CD4-positive, alpha-beta T cell treated with Interleukin-6 for 4 hours (primary cell): Measurements from ENCODE around the gene HLA-A.
A peak's percentile ranks its signal among the peaks of the same experiment; 100 is the strongest.

ENCODE experiments used
- DNase-seq: peaks from one replicate; pipeline ENCODE4 v3.0.0-alpha.2; 2020; ENCODE audit warnings: mixed read lengths

Gene HLA-A

GRCh38 chr6:29935273-29935955 is 6.9 kb upstream of the HLA-A start:
- no peak for DNase-seq

DNA sequence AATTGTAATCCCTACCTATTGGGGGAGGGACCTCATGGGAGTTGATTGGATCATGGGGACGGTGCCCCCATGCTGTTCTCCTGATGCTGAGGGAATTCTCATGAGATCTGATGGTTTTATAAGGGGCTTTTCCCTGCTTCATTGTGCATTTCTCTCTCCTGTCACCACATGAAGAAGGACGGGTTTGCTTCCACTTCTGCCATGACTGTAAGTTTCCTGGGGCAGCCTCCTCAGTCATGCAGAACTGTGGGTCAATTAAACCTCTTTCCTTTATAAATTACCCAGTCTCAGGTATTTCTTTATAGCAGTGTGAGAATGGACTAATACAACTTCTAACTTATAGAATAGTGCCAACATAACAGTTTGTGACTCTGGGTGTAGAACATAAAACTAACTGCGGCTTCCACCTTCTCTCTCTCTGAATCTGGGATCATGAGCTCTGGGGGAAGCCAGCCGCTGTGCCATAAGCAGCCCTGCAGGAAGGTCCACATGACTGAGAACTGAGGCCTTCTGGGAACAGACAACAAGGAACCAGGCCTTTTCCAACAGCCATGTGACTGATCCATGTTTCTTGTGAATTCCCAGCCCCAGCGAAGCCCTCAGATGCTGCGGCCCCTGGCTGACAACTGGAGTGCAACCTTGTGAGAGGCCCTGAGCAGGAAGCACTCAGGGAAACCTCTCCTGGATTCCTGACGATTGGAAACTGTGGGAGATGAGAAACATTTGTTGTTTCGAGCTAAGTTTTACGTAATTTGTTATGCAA is 3.4 kb upstream of the HLA-A start:
- DNase-seq: no peak

- no peak for DNase-seq
These were observed 1.3 kb upstream of the HLA-A start for GRCh38 chr6:29941016-29941415.

DNA sequence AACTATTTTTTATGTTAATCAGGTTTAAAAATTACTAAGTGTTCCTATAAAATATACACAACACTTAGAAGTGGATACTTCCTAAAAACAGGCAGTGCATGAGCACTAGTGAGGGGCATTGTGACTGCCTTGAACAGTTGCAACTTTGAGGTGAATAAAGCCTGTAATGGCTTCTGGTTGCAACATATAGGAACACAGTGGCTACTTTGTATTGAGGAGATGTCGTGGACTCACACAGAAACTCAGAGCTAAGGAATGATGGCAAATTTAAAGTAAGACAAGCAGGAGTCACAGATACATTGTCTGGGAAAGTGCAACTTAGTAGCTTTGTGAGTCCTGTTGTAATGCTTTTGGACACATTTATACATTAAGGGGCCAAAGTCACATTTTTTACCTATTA is 861 bp upstream of the HLA-A start:
- no peak for DNase-seq

DNA sequence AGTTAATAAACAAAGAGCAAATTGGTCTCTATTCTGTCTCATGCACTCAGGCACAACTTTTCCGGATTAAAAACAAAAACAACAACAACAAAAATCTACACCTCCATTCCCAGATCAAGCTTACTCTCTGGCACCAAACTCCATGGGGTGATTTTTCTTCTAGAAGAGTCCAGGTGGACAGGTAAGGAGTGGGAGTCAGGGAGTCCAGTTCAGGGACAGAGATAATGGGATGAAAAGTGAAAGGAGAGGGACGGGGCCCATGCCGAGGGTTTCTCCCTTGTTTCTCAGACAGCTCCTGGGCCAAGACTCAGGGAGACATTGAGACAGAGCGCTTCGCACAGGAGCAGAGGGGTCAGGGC is 437 bp upstream of the HLA-A start:
- no peak for DNase-seq

GRCh38 chr6:29943053-29943966 is 978 bp downstream of the HLA-A start:
- DNase-seq: peak; percentile 44

DNA sequence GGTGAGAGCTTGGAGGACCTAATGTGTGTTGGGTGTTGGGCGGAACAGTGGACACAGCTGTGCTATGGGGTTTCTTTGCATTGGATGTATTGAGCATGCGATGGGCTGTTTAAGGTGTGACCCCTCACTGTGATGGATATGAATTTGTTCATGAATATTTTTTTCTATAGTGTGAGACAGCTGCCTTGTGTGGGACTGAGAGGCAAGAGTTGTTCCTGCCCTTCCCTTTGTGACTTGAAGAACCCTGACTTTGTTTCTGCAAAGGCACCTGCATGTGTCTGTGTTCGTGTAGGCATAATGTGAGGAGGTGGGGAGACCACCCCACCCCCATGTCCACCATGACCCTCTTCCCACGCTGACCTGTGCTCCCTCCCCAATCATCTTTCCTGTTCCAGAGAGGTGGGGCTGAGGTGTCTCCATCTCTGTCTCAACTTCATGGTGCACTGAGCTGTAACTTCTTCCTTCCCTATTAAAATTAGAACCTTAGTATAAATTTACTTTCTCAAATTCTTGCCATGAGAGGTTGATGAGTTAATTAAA is 3.0 kb downstream of the HLA-A start:
- DNase-seq: no peak

GRCh38 chr6:29946223-29947076 is 4.1 kb downstream of the HLA-A start:
- no peak for DNase-seq

GRCh38 chr6:29947077-29947980 is 5.0 kb downstream of the HLA-A start:
- DNase-seq: no peak

- DNase-seq: no peak
These were observed 5.9 kb downstream of the HLA-A start for GRCh38 chr6:29948277-29948676.

- DNase-seq: no peak
These were observed 7.6 kb downstream of the HLA-A start for GRCh38 chr6:29949934-29950333.

- DNase-seq: no peak
These were observed 9.6 kb downstream of the HLA-A start for GRCh38 chr6:29951882-29952281.

DNA sequence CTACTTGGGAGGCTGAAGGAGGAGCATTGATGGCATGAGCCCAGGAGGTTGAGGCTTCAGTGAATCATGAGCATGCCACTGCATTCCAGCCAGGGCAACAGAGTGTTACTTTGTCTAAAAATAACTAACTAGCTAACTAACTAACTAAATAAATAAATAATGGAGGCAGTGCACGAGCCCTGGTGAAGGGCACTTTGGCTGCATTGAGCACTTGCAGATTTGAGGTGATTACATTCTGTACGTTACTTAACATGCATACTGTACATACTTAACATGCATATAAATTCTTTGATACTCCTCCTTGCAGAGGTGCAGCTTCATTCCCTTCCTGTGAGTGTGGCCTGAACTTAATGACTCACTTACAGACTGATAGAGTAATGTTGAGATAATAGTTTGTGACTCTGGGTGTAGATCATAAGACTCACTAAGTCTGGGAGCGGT is 10.7 kb downstream of the HLA-A start:
- no peak for DNase-seq

- no peak for DNase-seq
These were observed 11.4 kb downstream of the HLA-A start for GRCh38 chr6:29953686-29954085.

GRCh38 chr6:29954272-29954671 is 11.9 kb downstream of the HLA-A start:
- DNase-seq: no peak

- no peak for DNase-seq
These were observed 13.5 kb downstream of the HLA-A start for GRCh38 chr6:29955783-29956182.

DNA sequence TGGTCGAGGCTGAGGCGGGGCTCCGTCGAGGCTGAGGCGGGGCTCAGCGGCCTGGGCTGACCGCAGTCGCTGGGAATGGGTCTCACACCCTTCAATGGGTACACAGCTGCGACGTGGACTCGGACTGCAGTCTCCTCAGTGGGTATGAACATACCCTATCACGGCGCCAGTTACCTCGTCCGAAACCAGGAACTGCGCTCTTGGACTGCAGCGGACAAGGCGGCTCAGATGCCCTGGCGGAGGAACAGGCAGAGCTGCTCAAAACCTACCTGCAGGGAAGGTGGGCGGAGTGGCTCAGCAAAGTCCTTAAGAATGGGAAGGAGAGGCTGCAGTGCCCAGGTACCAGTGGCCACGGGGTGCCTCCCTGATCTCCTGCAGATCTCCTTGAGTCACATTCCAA is 14.2 kb downstream of the HLA-A start:
- DNase-seq: no peak

- no peak for DNase-seq
These were observed 15.7 kb downstream of the HLA-A start for GRCh38 chr6:29958046-29958445.

DNA sequence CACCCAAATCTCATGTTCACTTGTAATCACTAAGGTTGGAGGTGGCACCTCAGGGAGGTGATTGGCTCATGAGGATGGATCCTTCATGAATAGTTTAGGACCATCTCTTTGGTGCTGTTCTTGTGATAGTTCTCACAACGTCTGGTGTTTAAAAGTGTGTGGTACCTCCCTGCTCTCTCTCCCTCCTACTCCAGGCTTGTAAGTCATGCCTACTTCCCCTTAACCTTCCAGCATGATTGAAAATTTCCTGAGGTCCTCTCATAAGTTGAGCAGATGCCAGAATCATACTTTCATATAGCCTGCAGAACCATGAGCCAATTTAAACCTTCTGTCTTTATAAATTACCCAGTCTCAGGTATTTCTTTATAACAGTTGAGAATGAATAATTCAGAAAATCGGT is 16.6 kb downstream of the HLA-A start:
- DNase-seq: no peak

DNA sequence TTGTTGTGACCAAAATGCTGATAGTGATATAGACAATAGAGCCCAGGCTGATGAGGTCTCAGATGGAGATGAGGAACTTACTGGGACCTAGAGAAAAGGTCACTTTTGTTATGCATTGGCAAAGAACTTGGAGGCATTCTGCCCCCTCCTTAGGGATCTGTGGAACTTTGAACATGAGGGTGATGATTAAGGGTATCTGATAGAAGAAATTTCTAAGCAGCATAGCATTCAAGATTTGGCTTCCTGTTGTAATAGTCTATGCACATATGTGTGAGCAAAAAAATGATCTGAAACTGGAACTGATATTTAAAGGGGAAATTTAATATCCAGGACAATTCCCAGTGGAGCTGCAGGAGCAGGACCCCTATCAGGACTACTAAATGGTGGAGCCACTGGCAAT is 17.1 kb downstream of the HLA-A start:
- DNase-seq: no peak

DNA sequence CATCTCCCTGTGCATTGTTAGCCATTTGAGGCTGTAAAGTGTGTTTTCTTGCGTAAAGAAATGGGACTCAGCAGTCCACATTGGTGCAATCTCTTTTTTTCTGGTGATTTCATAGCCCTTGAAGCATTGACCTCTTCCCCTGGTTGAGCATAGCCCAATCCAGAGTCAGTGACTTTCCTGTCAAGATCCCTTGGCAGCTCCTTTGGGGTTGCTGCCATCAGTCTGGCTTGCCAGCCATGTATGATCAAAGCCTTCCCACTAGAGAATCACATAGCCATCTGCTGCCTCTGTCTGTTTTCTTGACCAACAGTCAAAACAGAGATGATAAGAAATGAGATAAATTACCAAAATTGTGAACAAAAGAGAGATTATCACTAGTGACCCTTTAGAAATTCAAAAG is 19.6 kb downstream of the HLA-A start:
- no peak for DNase-seq
